ENCODE measurements around the gene PCNX2.

The PCNX2 gene

GRCh38 chr1:233060461-233060994 lies 235.0 kb downstream of the PCNX2 start:
- no peak for DNase-seq (ENCODE audit: low read depth)

GRCh38 chr1:233057836-233058235 lies 237.7 kb downstream of the PCNX2 start:
- DNase-seq (ENCODE audit: low read depth), result no peak

- DNase-seq (ENCODE audit: low read depth), result no peak
Observed at GRCh38 chr1:233055879-233056641, 239.5 kb downstream of the PCNX2 start.

GRCh38 chr1:233045588-233045987 lies 249.9 kb downstream of the PCNX2 start:
- no peak for DNase-seq (ENCODE audit: low read depth)

- DNase-seq (ENCODE audit: low read depth), result no peak
Observed at GRCh38 chr1:233042834-233043233, 252.7 kb downstream of the PCNX2 start.

- DNase-seq (ENCODE audit: low read depth), result no peak
Observed at GRCh38 chr1:233040494-233040893, 255.0 kb downstream of the PCNX2 start.

- DNase-seq (ENCODE audit: low read depth), result no peak
Observed at GRCh38 chr1:233038581-233038980, 256.9 kb downstream of the PCNX2 start.

- DNase-seq (ENCODE audit: low read depth), result no peak
Observed at GRCh38 chr1:233037843-233038242, 257.7 kb downstream of the PCNX2 start.

- DNase-seq (ENCODE audit: low read depth), result no peak
Observed at GRCh38 chr1:233034836-233035235, 260.7 kb downstream of the PCNX2 start.

- no peak for DNase-seq (ENCODE audit: low read depth)
Observed at GRCh38 chr1:233033361-233033760, 262.2 kb downstream of the PCNX2 start.

GRCh38 chr1:233032916-233033315 lies 262.6 kb downstream of the PCNX2 start:
- DNase-seq (ENCODE audit: low read depth), result no peak

- DNase-seq (ENCODE audit: low read depth), result no peak
Observed at GRCh38 chr1:233031521-233031920, 264.0 kb downstream of the PCNX2 start.

GRCh38 chr1:233027046-233027445 lies 268.5 kb downstream of the PCNX2 start:
- DNase-seq (ENCODE audit: low read depth), result no peak

- no peak for DNase-seq (ENCODE audit: low read depth)
Observed at GRCh38 chr1:233025567-233025966, 270.0 kb downstream of the PCNX2 start.

GRCh38 chr1:233025157-233025556 lies 270.4 kb downstream of the PCNX2 start:
- no peak for DNase-seq (ENCODE audit: low read depth)

- DNase-seq (ENCODE audit: low read depth), result no peak
Observed at GRCh38 chr1:233024199-233024598, 271.3 kb downstream of the PCNX2 start.

- no peak for DNase-seq (ENCODE audit: low read depth)
Observed at GRCh38 chr1:233022246-233022645, 273.3 kb downstream of the PCNX2 start.

GRCh38 chr1:233020426-233020825 lies 275.1 kb downstream of the PCNX2 start:
- no peak for DNase-seq (ENCODE audit: low read depth)

GRCh38 chr1:233019778-233020325 lies 275.7 kb downstream of the PCNX2 start:
- no peak for DNase-seq (ENCODE audit: low read depth)

GRCh38 chr1:233019083-233019482 lies 276.4 kb downstream of the PCNX2 start:
- no peak for DNase-seq (ENCODE audit: low read depth)

GRCh38 chr1:233016798-233017197 lies 278.7 kb downstream of the PCNX2 start:
- no peak for DNase-seq (ENCODE audit: low read depth)

GRCh38 chr1:233015965-233016364 lies 279.6 kb downstream of the PCNX2 start:
- no peak for DNase-seq (ENCODE audit: low read depth)

- no peak for DNase-seq (ENCODE audit: low read depth)
Observed at GRCh38 chr1:233012021-233012420, 283.5 kb downstream of the PCNX2 start.

- DNase-seq (ENCODE audit: low read depth), result no peak
Observed at GRCh38 chr1:233010146-233010545, 285.4 kb downstream of the PCNX2 start.
